ENCODE results near the gene ZNF407.

ZNF407 gene

DNA sequence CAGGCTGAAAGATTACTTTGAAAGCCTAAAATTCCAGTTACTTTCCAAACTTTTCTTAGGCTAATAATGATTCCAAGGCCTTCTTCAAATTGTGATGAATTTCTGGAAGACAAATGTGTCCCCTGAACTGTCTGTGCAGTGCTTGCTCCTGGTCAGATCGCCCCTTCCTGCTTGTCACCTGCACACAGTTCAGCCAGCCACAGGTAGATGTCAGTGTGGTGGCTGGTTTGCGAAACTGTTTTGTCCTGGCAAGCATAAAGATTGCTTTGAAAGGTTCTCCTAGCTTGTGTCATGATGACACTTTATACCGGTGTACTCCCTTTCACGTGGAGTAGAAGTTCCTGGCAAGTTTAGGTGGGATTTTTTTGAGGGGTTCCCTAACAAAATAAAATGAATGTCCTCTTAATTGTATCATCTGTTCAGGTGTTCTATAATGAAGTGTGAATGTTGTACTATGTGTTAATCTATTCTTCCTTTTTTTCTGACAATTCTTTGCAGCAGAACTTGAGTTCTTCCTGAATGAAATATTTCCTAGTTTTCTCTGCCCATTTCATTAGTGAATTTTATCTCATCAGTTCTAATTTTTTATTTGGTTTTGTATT is 298.8 kb downstream of the ZNF407 start:
- peak; percentile 69 for TF ChIP-seq CTCF (IDR thresholded peaks at IDR 0.05; ENCODE audit: extremely low read depth, insufficient read depth, missing control alignments)
- in situ Hi-C loops (cut with MboI; ENCODE audit: low pct_unique_long_range_greater_than_20kb, low sequenced_read_pairs, unreplicated experiment): no loop called here
- peak; percentile 31 for DNase-seq (ENCODE audit: low spot score)

DNA sequence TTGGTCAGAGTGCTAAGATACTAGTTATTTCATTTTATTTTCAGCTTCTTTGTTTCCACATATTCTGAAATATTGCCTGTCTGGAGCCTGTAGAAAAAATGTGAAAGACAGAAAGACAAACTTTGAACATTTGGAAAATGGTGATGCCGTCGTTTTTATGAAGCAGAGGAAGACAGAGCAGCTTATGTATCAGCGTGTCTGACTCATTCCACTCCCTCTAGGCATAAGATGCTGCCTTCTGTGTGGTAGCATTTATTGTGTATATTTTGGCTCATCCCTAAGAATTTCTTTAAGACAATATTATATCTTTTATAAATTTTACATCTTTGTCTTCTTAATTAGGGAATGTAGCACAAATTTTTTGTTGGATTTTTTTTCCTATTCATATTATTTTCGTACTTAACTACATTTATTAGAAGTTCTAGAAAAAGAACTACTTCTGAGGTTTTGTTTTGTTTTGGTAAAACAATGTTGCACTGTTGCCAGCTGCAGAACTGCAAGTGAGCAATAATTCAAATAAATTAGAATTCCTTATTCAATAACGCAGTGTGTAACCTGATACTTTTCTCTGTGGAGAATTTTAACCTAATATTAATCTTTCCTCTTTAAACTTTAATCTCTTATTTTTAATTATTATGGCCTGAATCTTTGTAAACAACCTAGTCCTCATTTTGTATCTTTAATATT is 300.4 kb downstream of the ZNF407 start:
- in situ Hi-C loops (cut with MboI; ENCODE audit: low pct_unique_long_range_greater_than_20kb, low sequenced_read_pairs, unreplicated experiment): no loop called here
- no peak for TF ChIP-seq CTCF (IDR thresholded peaks at IDR 0.05; ENCODE audit: extremely low read depth, insufficient read depth, missing control alignments)
- DNase-seq (ENCODE audit: low spot score): no peak

- no peak for DNase-seq (ENCODE audit: low spot score)
- no peak for TF ChIP-seq CTCF (IDR thresholded peaks at IDR 0.05; ENCODE audit: extremely low read depth, insufficient read depth, missing control alignments)
- in situ Hi-C loops (cut with MboI; ENCODE audit: low pct_unique_long_range_greater_than_20kb, low sequenced_read_pairs, unreplicated experiment): no loop called here
Measured at GRCh38 chr18:74898965-74899364, 301.3 kb downstream of the ZNF407 start.

GRCh38 chr18:74899554-74899953 is 301.9 kb downstream of the ZNF407 start:
- no peak for DNase-seq (ENCODE audit: low spot score)
- in situ Hi-C loops (cut with MboI; ENCODE audit: low pct_unique_long_range_greater_than_20kb, low sequenced_read_pairs, unreplicated experiment): no loop called here
- TF ChIP-seq CTCF (IDR thresholded peaks at IDR 0.05; ENCODE audit: extremely low read depth, insufficient read depth, missing control alignments): no peak

- in situ Hi-C loops (cut with MboI; ENCODE audit: low pct_unique_long_range_greater_than_20kb, low sequenced_read_pairs, unreplicated experiment): no loop called here
- no peak for TF ChIP-seq CTCF (IDR thresholded peaks at IDR 0.05; ENCODE audit: extremely low read depth, insufficient read depth, missing control alignments)
- no peak for DNase-seq (ENCODE audit: low spot score)
Measured at GRCh38 chr18:74901362-74902146, 303.9 kb downstream of the ZNF407 start.

- no peak for DNase-seq (ENCODE audit: low spot score)
- no peak for TF ChIP-seq CTCF (IDR thresholded peaks at IDR 0.05; ENCODE audit: extremely low read depth, insufficient read depth, missing control alignments)
- in situ Hi-C loops (cut with MboI; ENCODE audit: low pct_unique_long_range_greater_than_20kb, low sequenced_read_pairs, unreplicated experiment): no loop called here
Measured at GRCh38 chr18:74902147-74902455, 304.4 kb downstream of the ZNF407 start.
